Loucy (cell line): ENCODE data around the gene DCLK3.

Experiments
- EZH2phosphoT487 ChIP-seq: fragments of 200-600 bp; IDR thresholded peaks from 2 replicates; pipeline ENCODE4 v1.6.1; 2018; ENCODE audit warnings: antibody characterized with exemption, mild to moderate bottlenecking, moderate library complexity, borderline replicate concordance
- TF ChIP-seq, protein P1 (sequence below): fragments of 200-600 bp; sonication (generic); conservative IDR thresholded peaks from 2 replicates; pipeline ENCODE4 v1.5.1; 2014; ENCODE audit warnings: mild to moderate bottlenecking, antibody characterized with exemption, low read length

DNA sequence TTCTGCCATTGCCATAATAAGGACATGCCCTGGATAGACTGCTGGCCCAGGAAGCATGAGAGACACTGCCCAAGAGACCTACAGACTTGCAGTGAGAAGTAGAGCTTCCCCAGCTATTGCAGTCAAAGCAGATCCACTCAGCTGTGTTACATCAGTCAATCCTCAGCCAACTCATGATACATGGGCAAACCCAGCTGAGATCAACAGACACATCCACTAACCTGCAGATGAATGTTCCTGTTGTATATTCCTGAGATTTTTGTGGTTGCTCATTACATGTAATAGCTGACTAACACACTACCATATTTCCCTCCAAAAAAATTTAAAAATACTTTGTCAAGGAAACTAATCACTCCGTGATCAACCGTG, 68.6 kb downstream of the DCLK3 start:
- TF ChIP-seq, protein P1, sequence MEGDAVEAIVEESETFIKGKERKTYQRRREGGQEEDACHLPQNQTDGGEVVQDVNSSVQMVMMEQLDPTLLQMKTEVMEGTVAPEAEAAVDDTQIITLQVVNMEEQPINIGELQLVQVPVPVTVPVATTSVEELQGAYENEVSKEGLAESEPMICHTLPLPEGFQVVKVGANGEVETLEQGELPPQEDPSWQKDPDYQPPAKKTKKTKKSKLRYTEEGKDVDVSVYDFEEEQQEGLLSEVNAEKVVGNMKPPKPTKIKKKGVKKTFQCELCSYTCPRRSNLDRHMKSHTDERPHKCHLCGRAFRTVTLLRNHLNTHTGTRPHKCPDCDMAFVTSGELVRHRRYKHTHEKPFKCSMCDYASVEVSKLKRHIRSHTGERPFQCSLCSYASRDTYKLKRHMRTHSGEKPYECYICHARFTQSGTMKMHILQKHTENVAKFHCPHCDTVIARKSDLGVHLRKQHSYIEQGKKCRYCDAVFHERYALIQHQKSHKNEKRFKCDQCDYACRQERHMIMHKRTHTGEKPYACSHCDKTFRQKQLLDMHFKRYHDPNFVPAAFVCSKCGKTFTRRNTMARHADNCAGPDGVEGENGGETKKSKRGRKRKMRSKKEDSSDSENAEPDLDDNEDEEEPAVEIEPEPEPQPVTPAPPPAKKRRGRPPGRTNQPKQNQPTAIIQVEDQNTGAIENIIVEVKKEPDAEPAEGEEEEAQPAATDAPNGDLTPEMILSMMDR: no peak
- TF ChIP-seq EZH2phosphoT487: no peak
